PC-9 (cell line): ENCODE data around the gene GALR1. TPM values are rescaled to one million over a fixed set of nuclear protein-coding genes. Genes with fewer than 3 reads are reported as not detected.

Experiments used
- BruUV-seq: library from RNA; stranded (reverse); fragments of 400-500 nt; replicated peaks from 2 replicates; lab custom pipeline; 2021; lab: Mats Ljungman, UMichigan
- CTCF ChIA-PET: fragments of 300-600 bp; sonication (Branson Sonifier 250); formaldehyde crosslinking; loops from one replicate; lab custom pipeline; 2022; ENCODE audit warnings: antibody characterized with exemption; lab: Charles Lee
- POLR2A ChIA-PET: fragments of 300-600 bp; sonication (Branson Sonifier 250); formaldehyde crosslinking; loops from one replicate; lab custom pipeline; 2022; ENCODE audit warnings: antibody characterized with exemption; ENCODE audit not compliant: unreplicated experiment; lab: Charles Lee
- DNase-seq, 2 experiments: peaks; one replicate each; pipeline versions ENCODE4 v3.0.0 to v3.0.0-alpha.2; 2015 to 2022; ENCODE audit warnings: mixed read lengths in 1 of 2
- H2AFZ ChIP-seq: fragments of 200-600 bp; sonication (generic); 2 replicates; pipeline ENCODE4 v1.8.1; 2017; ENCODE audit warnings: antibody characterized with exemption
- H3F3A ChIP-seq: fragments of 200-600 bp; sonication (generic); 2 replicates; pipeline ENCODE4 v1.8.1; 2017; ENCODE audit warnings: antibody characterized with exemption, mild to moderate bottlenecking, low read depth; ENCODE audit not compliant: insufficient read depth
- H3K27ac ChIP-seq: fragments of 200-600 bp; sonication (generic); 2 replicates; pipeline ENCODE4 v1.6.1; 2016; ENCODE audit warnings: mixed run types
- H3K27me3 ChIP-seq: fragments of 200-600 bp; sonication (generic); 2 replicates; pipeline ENCODE4 v1.6.1; 2016; ENCODE audit warnings: low read depth, mixed run types; ENCODE audit not compliant: insufficient read depth
- H3K36me3 ChIP-seq: fragments of 200-600 bp; sonication (generic); 2 replicates; pipeline ENCODE4 v1.6.1; 2016; ENCODE audit warnings: low read depth, mixed run types
- H3K4me1 ChIP-seq: fragments of 200-600 bp; sonication (generic); replicated peaks from 2 replicates; pipeline ENCODE4 v1.6.1; 2016; ENCODE audit warnings: mixed run types; ENCODE audit not compliant: insufficient read depth
- H3K4me2 ChIP-seq: fragments of 200-600 bp; sonication (generic); 2 replicates; pipeline ENCODE4 v1.6.1; 2017; ENCODE audit warnings: mixed run types
- H3K4me3 ChIP-seq: fragments of 200-600 bp; sonication (generic); 2 replicates; pipeline ENCODE4 v1.6.1; 2016; ENCODE audit warnings: mixed run types
- H3K79me2 ChIP-seq: fragments of 200-600 bp; sonication (generic); 2 replicates; pipeline ENCODE4 v1.6.1; 2017; ENCODE audit warnings: low read depth, mixed run types
- H3K9me2 ChIP-seq: fragments of 200-600 bp; sonication (generic); 2 replicates; pipeline ENCODE4 v1.8.1; 2017; ENCODE audit warnings: mild to moderate bottlenecking; ENCODE audit not compliant: insufficient read depth
- H3K9me3 ChIP-seq: fragments of 200-600 bp; sonication (generic); 2 replicates; pipeline ENCODE4 v1.8.1; 2016; ENCODE audit warnings: low read depth; ENCODE audit not compliant: insufficient read depth
- H4K20me1 ChIP-seq: fragments of 200-600 bp; sonication (generic); 2 replicates; pipeline ENCODE4 v1.8.1; 2017; ENCODE audit not compliant: insufficient read depth
- CTCF ChIP-seq: fragments of 200-600 bp; sonication (generic); conservative IDR thresholded peaks from 2 replicates; pipeline ENCODE4 v1.6.1; 2017; ENCODE audit warnings: mixed run types, antibody characterized with exemption, mild to moderate bottlenecking, moderate library complexity
- EZH2 ChIP-seq: fragments of 200-600 bp; sonication (generic); IDR thresholded peaks from 2 replicates; pipeline ENCODE4 v1.8.0; 2017; ENCODE audit warnings: antibody characterized with exemption, low read depth
- intact Hi-C: fragments of 100-400 bp; cut with micrococcal nuclease; formaldehyde crosslinking; loops from one replicate; pipeline ENCODE4 v1.10.0; 2022; ENCODE audit not compliant: unreplicated experiment
- total RNA-seq: library from RNA; stranded (reverse); gene quantifications from 2 replicates; pipeline ENCODE4 v1.2.3, GENCODE V29; 2021

The GALR1 gene
- total RNA-seq, 1 experiment from 2014 or later, result not detected

DNA sequence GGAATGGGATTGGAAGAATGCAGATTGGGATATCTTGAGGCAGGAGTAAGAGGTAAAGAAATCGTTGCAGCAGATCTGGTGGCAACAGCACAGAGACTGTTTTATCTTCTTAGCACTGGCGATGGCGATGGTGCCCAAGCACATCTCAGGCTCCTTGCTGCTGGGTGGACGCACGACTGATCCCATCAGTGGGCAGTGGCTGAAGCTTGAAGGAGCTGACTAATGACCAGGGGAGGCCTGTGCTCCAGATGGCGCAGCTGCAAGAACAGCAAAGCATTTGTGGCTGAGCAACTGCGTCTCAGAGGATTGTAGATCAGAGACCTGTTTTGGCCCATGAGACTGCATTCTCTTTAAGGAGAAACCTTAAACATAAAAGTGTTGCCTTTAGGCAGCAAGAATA, 54.6 kb downstream of the GALR1 start:
- H3K9me3 ChIP-seq, result no peaks in the 10 kb centered on the region
- ChIA-PET POLR2A (no interaction called here), CTCF (no interaction called here)
- H3K27ac ChIP-seq, result no peak overlapping the region
- H2AFZ ChIP-seq, result no peak overlapping the region
- intact Hi-C loops, result no loop called here
- no peak overlapping the region for H3K4me2 ChIP-seq
- DNase-seq, result no peak
- no peaks in the 10 kb centered on the region for H4K20me1 ChIP-seq
- H3K4me1 ChIP-seq, result no peaks in the 10 kb centered on the region
- peaks cover 93% of the 10 kb centered on the region for H3K27me3 ChIP-seq
- H3F3A ChIP-seq, result no peaks in the 10 kb centered on the region
- H3K36me3 ChIP-seq, result no peaks in the 10 kb centered on the region
- no peaks in the 10 kb centered on the region for H3K9me2 ChIP-seq
- TF ChIP-seq CTCF, result no peak
- no peak for TF ChIP-seq EZH2
- no TSS peak for BruUV-seq
- no peaks in the 10 kb centered on the region for H3K79me2 ChIP-seq
- no peak overlapping the region for H3K4me3 ChIP-seq

- Histone ChIP-seq H3K4me3 (no peak overlapping the region), H3K4me1 (no peaks in the 10 kb centered on the region), H3K9me2 (no peaks in the 10 kb centered on the region), H3K36me3 (no peaks in the 10 kb centered on the region), H3F3A (no peaks in the 10 kb centered on the region), H4K20me1 (no peaks in the 10 kb centered on the region), H3K9me3 (no peaks in the 10 kb centered on the region), H3K27ac (no peak overlapping the region), H3K79me2 (no peaks in the 10 kb centered on the region), H2AFZ (no peak overlapping the region), H3K4me2 (no peak overlapping the region), H3K27me3 (peaks cover 90% of the 10 kb centered on the region)
- TF ChIP-seq EZH2 (no peak), CTCF (no peak)
- intact Hi-C loops, result no loop called here
- DNase-seq, result no peak
- ChIA-PET CTCF (no interaction called here), POLR2A (no interaction called here)
- BruUV-seq, result no TSS peak
Observed at GRCh38 chr18:77305676-77306075, 56.0 kb downstream of the GALR1 start.

GRCh38 chr18:77308216-77308615, 58.6 kb downstream of the GALR1 start:
- H3K9me3 ChIP-seq, result no peaks in the 10 kb centered on the region
- H3K4me2 ChIP-seq, result no peak overlapping the region
- H3F3A ChIP-seq, result no peaks in the 10 kb centered on the region
- no peak for DNase-seq
- BruUV-seq, result no TSS peak
- H3K9me2 ChIP-seq, result no peaks in the 10 kb centered on the region
- no peaks in the 10 kb centered on the region for H4K20me1 ChIP-seq
- H3K4me3 ChIP-seq, result no peak overlapping the region
- H3K36me3 ChIP-seq, result no peaks in the 10 kb centered on the region
- no peak overlapping the region for H2AFZ ChIP-seq
- H3K27ac ChIP-seq, result no peak overlapping the region
- CTCF ChIA-PET, result no interaction called here
- TF ChIP-seq EZH2 (no peak), CTCF (no peak)
- H3K27me3 ChIP-seq, result peaks cover 65% of the 10 kb centered on the region
- H3K79me2 ChIP-seq, result no peaks in the 10 kb centered on the region
- intact Hi-C loops, result no loop called here
- POLR2A ChIA-PET, result no interaction called here
- no peaks in the 10 kb centered on the region for H3K4me1 ChIP-seq
